NCI-H526 treated with DMSO at 0.1 percent for 48 hours (cell line): ENCODE results near the gene HBE1.
"Not testable (repeated sequence)": the region's sequence is repeated elsewhere in the genome, so short reads cannot be mapped to it uniquely, and the experiment has no call there.

Experiments used
- DNase-seq: peaks from one replicate; lab custom pipeline; 2025; lab: John Stamatoyannopoulos, UW

The HBE1 gene

DNA sequence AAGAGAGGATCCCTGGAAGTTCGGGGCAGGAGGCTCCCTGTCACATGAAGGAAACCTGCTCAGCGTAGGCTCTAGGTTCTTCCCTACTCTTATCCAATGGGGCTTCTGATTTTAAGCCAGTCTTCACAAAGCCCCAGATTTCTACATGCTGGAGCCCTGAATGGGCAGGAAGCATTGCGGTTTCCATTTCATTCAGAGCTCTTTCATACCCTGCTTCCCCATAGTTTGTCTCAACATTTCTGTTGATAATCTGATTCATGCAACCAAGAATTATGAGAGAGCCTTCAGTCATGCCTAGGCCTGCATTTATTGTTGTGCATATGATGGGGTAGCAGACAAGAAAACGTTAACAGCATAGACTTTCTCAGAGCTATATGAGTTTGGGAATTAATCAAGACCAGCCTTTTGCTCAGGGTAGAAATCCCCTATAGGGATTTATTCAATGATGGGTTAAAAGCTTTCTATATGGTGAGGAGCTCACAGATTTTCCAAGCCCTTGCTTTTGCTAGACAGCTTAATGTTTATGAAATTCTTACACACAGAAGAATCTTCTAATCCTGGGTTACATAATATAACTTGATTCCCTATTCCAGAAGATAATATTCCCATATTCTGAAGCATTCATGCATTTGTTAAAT, 16.1 kb upstream of the HBE1 start:
- DNase-seq, result no peak

DNA sequence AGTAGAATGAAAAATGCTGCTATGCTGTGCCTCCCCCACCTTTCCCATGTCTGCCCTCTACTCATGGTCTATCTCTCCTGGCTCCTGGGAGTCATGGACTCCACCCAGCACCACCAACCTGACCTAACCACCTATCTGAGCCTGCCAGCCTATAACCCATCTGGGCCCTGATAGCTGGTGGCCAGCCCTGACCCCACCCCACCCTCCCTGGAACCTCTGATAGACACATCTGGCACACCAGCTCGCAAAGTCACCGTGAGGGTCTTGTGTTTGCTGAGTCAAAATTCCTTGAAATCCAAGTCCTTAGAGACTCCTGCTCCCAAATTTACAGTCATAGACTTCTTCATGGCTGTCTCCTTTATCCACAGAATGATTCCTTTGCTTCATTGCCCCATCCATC, 14.9 kb upstream of the HBE1 start:
- DNase-seq, result no peak

- no peak for DNase-seq
Measured at GRCh38 chr11:5283882-5284281, 14.1 kb upstream of the HBE1 start.

- DNase-seq, result no peak
Measured at GRCh38 chr11:5283086-5283485, 13.3 kb upstream of the HBE1 start.

- no peak for DNase-seq
Measured at GRCh38 chr11:5282628-5283027, 12.9 kb upstream of the HBE1 start.

- DNase-seq, result no peak
Measured at GRCh38 chr11:5281596-5281995, 11.9 kb upstream of the HBE1 start.

GRCh38 chr11:5280582-5281102, 10.9 kb upstream of the HBE1 start:
- no peak for DNase-seq

GRCh38 chr11:5279471-5280090, 9.8 kb upstream of the HBE1 start:
- no peak for DNase-seq

DNA sequence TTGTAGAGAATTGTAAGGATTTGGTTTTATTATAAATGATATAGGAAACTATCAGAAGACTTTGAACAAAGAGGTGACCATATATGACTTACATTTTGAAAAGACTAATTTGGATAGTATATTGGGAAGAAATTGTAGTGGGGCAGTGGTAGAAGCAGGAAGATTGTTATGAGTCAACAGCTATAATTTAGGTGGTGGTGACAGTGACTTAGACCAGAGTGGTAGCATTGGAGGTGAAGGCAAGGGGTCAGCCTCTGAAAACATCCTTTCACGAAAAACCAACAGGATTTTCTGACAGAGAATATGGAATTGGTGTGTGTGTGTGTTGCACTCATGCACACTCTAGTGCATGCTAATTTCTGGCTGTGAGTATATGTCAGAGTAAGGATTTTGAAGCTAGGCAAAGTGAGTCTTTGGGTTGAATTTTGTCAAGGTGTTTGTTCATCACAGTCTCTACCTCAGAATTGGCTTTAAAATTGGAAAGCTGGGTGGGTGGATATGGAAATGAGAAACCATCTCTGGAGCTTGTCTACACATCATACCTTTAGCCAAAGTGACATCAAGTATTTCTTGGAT, 8.2 kb upstream of the HBE1 start:
- DNase-seq, result no peak

DNA sequence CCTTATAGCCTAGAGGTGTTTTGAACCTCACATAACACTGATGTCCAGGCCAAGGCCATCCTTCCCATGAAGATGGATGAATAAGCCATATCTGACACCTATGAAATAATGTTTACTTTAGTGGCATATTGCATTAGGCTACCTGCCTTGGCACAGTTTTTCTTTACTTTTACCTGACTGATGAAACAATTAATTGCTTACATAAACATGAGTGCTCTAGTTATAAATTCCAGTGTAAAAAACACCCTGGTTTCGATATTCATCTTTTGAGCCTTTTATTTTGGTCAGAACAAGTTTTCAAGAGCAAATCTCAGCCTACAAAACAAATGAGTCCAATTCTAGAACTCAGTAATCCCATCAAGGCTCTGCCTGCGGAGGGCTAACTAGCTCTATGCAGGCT, 7.0 kb upstream of the HBE1 start:
- DNase-seq, result no peak

DNA sequence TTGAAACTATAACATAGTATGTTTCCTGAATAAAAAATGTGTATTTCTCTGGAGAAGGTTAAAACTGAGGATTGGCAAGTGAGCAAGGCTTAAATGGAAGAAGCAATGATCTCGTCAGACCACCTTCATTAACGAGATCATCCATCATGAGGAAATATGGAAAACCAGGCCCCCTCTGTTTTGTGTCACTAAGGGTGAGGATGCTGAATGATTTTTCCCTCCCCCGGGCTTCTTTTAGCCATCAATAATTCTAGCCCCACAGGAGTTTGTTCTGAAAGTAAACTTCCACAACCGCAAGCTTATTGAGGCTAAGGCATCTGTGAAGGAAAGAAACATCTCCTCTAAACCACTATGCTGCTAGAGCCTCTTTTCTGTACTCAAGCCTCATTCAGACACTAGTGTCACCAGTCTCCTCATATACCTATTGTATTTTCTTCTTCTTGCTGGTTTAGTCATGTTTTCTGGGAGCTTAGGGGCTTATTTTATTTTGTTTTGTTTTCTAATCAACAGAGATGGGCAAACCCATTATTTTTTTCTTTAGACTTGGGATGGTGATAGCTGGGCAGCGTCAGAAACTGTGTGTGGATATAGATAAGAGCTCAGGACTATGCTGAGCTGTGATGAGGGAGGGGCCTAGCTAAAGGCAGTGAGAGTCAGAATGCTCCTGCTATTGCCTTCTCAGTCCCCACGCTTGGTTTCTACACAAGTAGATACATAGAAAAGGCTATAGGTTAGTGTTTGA, 5.8 kb upstream of the HBE1 start:
- DNase-seq, result no peak

- DNase-seq, result no peak
Measured at GRCh38 chr11:5274395-5274794, 4.7 kb upstream of the HBE1 start.

GRCh38 chr11:5272395-5273017, 2.8 kb upstream of the HBE1 start:
- DNase-seq, result no peak

DNA sequence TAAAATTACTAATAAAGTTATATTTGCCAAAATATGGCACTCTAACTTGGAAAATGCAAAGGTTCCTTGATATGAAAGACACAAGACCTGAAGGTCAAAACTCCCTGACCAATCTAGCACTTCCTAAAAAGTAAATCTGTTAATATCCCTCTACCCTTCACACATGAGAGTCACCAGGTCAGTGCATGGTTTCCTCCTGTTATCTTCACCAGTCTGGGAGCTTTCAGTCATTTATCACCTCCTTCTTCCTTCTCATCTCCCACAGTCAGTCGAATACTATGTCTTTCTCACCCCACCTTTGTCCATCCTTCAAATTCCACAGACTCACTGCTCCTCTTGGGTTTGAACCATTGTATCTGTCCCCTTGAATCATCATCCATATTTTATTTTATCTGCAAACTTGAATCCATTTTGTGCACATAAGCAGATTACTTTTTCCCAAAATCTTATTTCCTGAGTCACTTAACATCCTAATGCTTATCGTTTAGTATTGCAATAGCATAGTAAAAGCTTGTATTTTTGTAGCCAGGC, 2.6 kb downstream of the HBE1 start:
- no peak for DNase-seq

DNA sequence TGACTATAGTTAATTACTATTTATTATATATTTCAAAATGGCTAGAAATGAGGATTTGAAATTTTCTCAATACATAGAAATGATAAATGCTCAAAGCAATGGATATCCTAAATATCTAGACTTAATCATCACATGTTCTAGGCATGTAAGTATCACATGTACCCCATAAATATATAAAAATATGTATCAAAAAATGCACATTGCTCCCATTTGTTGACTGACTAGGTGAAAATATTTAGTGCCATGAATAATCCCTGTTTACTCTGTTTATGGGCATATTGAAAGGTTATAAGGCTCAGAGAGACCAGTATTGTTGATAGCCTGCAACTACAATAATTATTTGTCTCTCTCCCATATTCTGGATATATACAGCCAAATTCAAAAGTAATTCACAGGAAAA, 3.1 kb downstream of the HBE1 start:
- no peak for DNase-seq

GRCh38 chr11:5265832-5266231, 3.9 kb downstream of the HBE1 start:
- DNase-seq, result no peak

- DNase-seq, result no peak
Measured at GRCh38 chr11:5258543-5259262, 11.0 kb downstream of the HBE1 start.

DNA sequence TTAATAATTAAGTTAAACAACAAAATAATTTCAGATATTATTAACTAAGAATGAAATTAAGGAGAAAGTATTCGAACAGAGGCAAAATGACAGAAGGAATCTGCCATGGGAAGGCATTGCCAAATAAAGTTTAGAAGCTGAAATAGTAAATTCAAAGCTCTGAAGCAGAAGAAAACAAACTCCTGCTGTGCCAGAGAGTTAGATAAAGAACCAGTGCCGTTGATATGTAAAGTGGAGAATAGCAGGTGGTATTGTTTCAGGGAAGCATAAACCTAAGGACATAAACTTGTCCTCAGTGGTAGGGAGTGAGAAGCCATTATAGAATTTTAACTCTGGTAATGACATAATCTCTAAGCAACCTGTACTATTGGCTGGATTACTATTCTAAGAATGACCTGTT, 12.4 kb downstream of the HBE1 start:
- DNase-seq, result no peak

DNA sequence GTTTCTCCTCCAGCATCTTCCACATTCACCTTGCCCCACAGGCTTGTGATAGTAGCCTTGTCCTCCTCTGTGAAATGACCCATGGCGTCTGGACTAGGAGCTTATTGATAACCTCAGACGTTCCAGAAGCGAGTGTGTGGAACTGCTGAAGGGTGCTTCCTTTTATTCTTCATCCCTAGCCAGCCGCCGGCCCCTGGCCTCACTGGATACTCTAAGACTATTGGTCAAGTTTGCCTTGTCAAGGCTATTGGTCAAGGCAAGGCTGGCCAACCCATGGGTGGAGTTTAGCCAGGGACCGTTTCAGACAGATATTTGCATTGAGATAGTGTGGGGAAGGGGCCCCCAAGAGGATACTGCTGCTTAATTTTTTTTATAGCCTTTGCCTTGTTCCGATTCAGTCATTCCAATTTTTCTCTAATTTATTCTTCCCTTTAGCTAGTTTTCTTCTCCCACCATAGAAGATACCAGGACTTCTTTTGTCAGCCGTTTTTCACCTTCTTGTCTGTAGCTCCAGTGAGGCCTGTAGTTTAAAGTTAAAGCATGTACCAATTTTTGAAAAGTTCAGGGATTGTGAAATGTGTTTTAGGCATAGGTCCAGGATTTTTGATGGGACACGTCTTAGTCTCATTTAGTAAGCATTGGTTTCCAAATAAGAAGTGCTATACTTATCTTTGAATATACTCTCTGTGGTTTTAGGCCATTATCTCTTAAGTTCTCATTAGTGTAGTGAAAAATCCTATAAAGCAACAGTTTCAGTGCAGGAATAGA, 14.9 kb downstream of the HBE1 start, which contains the start of gene HBG2:
Gene HBG2, minus strand, starts transcription at position 136 of the 768 bp plus-strand sequence. Its CDS starts 53 bp downstream, at position 83.
- not testable (repeated sequence) for DNase-seq

GRCh38 chr11:5254023-5254422, 15.7 kb downstream of the HBE1 start:
- not testable (repeated sequence) for DNase-seq
